GM18858 (cell line): ENCODE results near the gene NUMB.
"Not testable (repeated sequence)": the region's sequence is repeated elsewhere in the genome, so short reads cannot be mapped to it uniquely, and the experiment has no call there.

Source experiments
- ATAC-seq: cut with Tn5 transposase; IDR thresholded peaks from one replicate; pipeline ENCODE4 v1.9.1; 2021; ENCODE audit not compliant: unreplicated experiment

The NUMB gene

GRCh38 chr14:73423092-73423491 lies 35.3 kb downstream of the NUMB start:
- ATAC-seq: not testable (repeated sequence)

- ATAC-seq: no peak
Measured at GRCh38 chr14:73422515-73422914, 35.8 kb downstream of the NUMB start.

- ATAC-seq: no peak
Measured at GRCh38 chr14:73418227-73418626, 40.1 kb downstream of the NUMB start.

GRCh38 chr14:73406248-73406647 lies 52.1 kb downstream of the NUMB start:
- ATAC-seq: not testable (repeated sequence)

- ATAC-seq: no peak
Measured at GRCh38 chr14:73403181-73403752, 55.1 kb downstream of the NUMB start.

- no peak for ATAC-seq
Measured at GRCh38 chr14:73402579-73402978, 55.8 kb downstream of the NUMB start.

GRCh38 chr14:73397810-73398209 lies 60.5 kb downstream of the NUMB start:
- no peak for ATAC-seq

GRCh38 chr14:73394317-73394716 lies 64.0 kb downstream of the NUMB start:
- ATAC-seq: no peak

GRCh38 chr14:73393375-73393774 lies 65.0 kb downstream of the NUMB start:
- ATAC-seq: no peak

GRCh38 chr14:73392329-73393257 lies 65.8 kb downstream of the NUMB start:
- ATAC-seq: no peak

GRCh38 chr14:73387860-73388259 lies 70.5 kb downstream of the NUMB start:
- ATAC-seq: not testable (repeated sequence)

- ATAC-seq: no peak
Measured at GRCh38 chr14:73386342-73386741, 72.0 kb downstream of the NUMB start.

GRCh38 chr14:73385021-73385420 lies 73.3 kb downstream of the NUMB start:
- not testable (repeated sequence) for ATAC-seq

- ATAC-seq: no peak
Measured at GRCh38 chr14:73383356-73383755, 75.0 kb downstream of the NUMB start.

- ATAC-seq: no peak
Measured at GRCh38 chr14:73381380-73382013, 76.8 kb downstream of the NUMB start.

GRCh38 chr14:73376585-73376984 lies 81.8 kb downstream of the NUMB start:
- no peak for ATAC-seq

- no peak for ATAC-seq
Measured at GRCh38 chr14:73375861-73376260, 82.5 kb downstream of the NUMB start.

- ATAC-seq: no peak
Measured at GRCh38 chr14:73374218-73374617, 84.1 kb downstream of the NUMB start.

GRCh38 chr14:73372529-73372928 lies 85.8 kb downstream of the NUMB start:
- no peak for ATAC-seq

GRCh38 chr14:73370561-73370960 lies 87.8 kb downstream of the NUMB start:
- ATAC-seq: no peak

- no peak for ATAC-seq
Measured at GRCh38 chr14:73369428-73369827, 88.9 kb downstream of the NUMB start.

- no peak for ATAC-seq
Measured at GRCh38 chr14:73368616-73369015, 89.7 kb downstream of the NUMB start.
